GM12873 (cell line): ENCODE results near the gene BIRC6.

Source experiments
- TF ChIP-seq, protein P1 (sequence below): IDR thresholded peaks from 2 replicates; pipeline ENCODE4 v1.5.1; 2012; ENCODE audit warnings: low read depth, mild to moderate bottlenecking, moderate library complexity, low read length, control low read depth; ENCODE audit not compliant: insufficient read depth; ENCODE audit errors: missing control alignments

Gene BIRC6

DNA sequence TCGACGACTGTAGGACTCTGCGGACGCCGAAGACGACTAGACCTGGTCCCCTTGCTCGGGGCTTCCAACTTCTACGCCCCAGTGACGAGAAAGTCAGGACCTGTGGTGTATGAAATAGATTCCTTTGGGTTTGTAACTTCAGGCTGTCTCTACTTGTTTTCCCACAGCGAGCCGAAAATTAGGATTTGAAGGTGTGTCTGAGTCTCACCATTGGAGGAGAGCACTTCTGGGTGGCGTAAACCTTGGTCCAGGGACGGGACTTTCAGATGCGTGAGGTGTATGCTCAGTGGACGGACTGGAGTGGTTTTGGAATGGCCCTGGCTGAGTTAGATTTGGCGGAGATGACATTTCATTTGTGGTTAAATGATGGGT lies 1.3 kb downstream of the BIRC6 start:
- TF ChIP-seq, protein P1, sequence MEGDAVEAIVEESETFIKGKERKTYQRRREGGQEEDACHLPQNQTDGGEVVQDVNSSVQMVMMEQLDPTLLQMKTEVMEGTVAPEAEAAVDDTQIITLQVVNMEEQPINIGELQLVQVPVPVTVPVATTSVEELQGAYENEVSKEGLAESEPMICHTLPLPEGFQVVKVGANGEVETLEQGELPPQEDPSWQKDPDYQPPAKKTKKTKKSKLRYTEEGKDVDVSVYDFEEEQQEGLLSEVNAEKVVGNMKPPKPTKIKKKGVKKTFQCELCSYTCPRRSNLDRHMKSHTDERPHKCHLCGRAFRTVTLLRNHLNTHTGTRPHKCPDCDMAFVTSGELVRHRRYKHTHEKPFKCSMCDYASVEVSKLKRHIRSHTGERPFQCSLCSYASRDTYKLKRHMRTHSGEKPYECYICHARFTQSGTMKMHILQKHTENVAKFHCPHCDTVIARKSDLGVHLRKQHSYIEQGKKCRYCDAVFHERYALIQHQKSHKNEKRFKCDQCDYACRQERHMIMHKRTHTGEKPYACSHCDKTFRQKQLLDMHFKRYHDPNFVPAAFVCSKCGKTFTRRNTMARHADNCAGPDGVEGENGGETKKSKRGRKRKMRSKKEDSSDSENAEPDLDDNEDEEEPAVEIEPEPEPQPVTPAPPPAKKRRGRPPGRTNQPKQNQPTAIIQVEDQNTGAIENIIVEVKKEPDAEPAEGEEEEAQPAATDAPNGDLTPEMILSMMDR = no peak

DNA sequence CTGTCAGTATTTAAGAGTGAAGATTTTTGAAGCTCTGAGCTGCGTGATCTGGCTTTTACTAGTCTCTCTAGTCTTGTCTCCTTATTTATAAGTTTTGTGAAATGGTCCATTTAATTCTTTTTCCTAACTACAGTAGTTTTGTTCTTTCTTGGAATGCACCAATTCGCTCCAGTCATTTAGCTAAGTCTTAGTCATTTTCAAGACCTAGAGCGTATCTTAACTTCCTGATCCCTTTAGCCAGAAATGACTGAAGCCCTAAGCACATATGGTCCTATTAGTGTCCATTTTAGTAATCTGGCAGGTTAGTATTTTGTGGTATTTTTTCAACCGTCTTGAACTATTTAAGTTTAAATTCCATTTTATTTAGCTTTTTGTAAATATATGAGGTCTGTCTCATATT lies 3.6 kb downstream of the BIRC6 start:
- TF ChIP-seq, protein P1 = no peak

DNA sequence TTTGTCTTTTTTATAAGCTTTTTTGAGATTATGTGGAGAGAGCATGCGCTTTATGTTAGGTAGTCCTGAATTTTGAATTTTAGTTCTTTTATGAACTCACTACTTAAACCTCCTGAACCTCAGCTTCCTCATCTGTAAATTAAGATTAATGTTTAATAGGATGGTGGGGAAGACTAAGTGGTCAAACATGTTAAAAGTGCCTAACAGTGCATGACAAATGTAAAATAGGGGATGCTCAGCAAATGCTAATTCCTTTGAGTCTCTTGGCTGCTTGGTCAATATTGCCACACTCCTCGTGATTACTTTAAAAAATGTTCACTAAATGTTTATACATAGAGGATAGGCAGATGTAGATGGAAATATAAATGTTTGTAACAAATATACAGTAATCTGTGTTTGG lies 6.8 kb downstream of the BIRC6 start:
- TF ChIP-seq, protein P1 = no peak

- TF ChIP-seq, protein P1 = no peak
These were observed 9.8 kb downstream of the BIRC6 start for GRCh38 chr2:32366595-32366994.

DNA sequence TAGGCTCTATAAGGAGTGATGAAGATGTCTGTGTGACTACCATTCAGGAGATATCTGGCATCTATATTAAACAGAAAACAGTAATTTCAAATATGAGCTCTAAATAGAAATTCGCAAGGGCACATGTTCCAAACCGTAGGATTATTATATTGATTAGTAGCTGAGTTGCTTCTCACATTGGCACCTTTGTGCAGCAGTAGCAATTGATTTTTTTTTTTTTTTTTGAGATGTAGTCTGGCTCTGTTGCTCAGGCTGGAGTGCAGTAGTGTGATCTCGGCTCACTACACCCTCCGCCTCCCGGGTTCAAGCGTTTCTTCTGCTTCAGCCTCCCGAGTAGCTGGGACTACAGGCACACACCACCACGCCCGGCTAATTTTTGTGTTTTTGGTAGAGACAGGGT lies 12.4 kb downstream of the BIRC6 start:
- TF ChIP-seq, protein P1 = no peak

- TF ChIP-seq, protein P1 = no peak
These were observed 15.8 kb downstream of the BIRC6 start for GRCh38 chr2:32372519-32373182.

DNA sequence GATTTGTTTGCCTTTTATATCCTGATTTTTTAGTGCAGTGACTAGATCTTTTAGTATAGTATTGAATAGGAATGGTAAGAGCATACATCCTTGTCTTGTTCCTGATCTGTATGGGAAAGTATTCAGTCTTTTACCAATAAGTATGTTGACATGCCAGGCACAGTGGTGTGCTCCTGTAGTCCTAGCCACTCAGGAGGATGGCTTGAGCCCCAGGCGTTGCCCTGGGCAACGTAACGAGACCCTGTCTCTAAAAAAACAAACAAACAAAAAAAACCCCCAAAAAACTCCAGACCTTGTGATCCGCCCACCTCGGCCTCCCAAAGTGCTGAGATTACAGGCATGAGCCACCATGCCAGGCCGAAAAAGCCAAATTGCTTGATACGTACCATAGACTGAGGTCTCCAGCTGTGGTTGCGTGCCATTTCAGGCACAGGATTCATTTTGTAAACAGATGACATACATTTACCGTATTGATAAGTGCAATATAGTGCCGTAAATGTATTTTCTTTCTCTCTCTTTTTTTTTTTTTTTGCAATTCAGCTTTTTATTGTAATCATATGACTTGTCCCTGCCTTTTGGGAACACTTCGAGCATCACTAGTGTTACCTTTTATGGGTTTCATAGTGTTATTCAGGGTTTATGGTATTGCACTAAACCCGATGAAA lies 18.5 kb downstream of the BIRC6 start:
- TF ChIP-seq, protein P1 = no peak
